Naive thymus-derived CD8-positive, alpha-beta T cell (primary cell): ENCODE measurements around the gene CS. TPM values are rescaled to one million over a fixed set of nuclear protein-coding genes. Genes with fewer than 3 reads are reported as not detected.
"Not testable (repeated sequence)": the region's sequence is repeated elsewhere in the genome, so short reads cannot be mapped to it uniquely, and the experiment has no call there.

Experiments
- ATAC-seq, 2 donors: fragments of 150-1000 bp; cut with Tn5 transposase in 1 of 2; sonication (Bioruptor Pico), chemical (Tn5 transposase) in 1 of 2; 1 replicate in 1 of 2; 2 replicates in 1 of 2; pipeline ENCODE4 v1.10.0; 2021; ENCODE audit warnings: mild to moderate bottlenecking in 2 of 2, moderate library complexity in 2 of 2
- POLR2A ChIA-PET: fragments of 350-600 bp; sonication (Branson Sonifier 250); formaldehyde crosslinking; loops from one replicate; lab custom pipeline; 2021; ENCODE audit warnings: antibody characterized with exemption; lab: Charles Lee
- DNase-seq, 10 donors: peaks; one replicate each; pipeline versions ENCODE4 v3.0.0 to v3.0.0-alpha.2; 2020 to 2022
- H3K27ac Mint-ChIP-seq, 10 donors: one replicate each; pipeline ENCODE4 v1.8.0; 2020 to 2022; ENCODE audit warnings: mild to moderate bottlenecking in 10 of 10, mixed read lengths in 10 of 10, moderate library complexity in 4 of 10, inconsistent platforms in 1 of 10
- H3K27me3 Mint-ChIP-seq, 5 donors: one replicate each; pipeline ENCODE4 v1.8.0; 2021 to 2022; ENCODE audit warnings: mixed read lengths in 5 of 5
- H3K36me3 Mint-ChIP-seq, 3 donors: one replicate each; pipeline ENCODE4 v1.8.0; 2020 to 2022; ENCODE audit warnings: mixed read lengths in 3 of 3, mild to moderate bottlenecking in 2 of 3, inconsistent platforms in 1 of 3
- H3K4me1 Mint-ChIP-seq, 4 donors: one replicate each; pipeline ENCODE4 v1.8.0; 2021 to 2022; ENCODE audit warnings: mixed read lengths in 4 of 4
- H3K4me3 Mint-ChIP-seq, 10 donors: one replicate each; pipeline ENCODE4 v1.8.0; 2020 to 2022; ENCODE audit warnings: mild to moderate bottlenecking in 10 of 10, mixed read lengths in 10 of 10, moderate library complexity in 6 of 10, inconsistent platforms in 1 of 10
- H3K9me3 Mint-ChIP-seq, 9 donors: one replicate each; pipeline ENCODE4 v1.8.0; 2020 to 2022; ENCODE audit warnings: mixed read lengths in 9 of 9, mild to moderate bottlenecking in 3 of 9, inconsistent platforms in 1 of 9, moderate library complexity in 1 of 9
- polyA plus RNA-seq, 3 donors: library from polyadenylated mRNA; unstranded; fragments of 300-500 nt; fragmentation: Illumina TruSeq; gene quantifications; one replicate each; pipeline ENCODE4 v1.2.3, GENCODE V29; 2021
- total RNA-seq, 8 experiments: library from RNA in 2 of 8; stranded (reverse) in 2 of 8; gene quantifications; one replicate each; pipeline ENCODE4 v1.2.3 and lab custom pipeline; 2021 to 2026

The CS gene
- total and polyA plus RNA-seq, 5 experiments from 2014 or later: 48.3 to 127 (median 68.8) TPM

DNA sequence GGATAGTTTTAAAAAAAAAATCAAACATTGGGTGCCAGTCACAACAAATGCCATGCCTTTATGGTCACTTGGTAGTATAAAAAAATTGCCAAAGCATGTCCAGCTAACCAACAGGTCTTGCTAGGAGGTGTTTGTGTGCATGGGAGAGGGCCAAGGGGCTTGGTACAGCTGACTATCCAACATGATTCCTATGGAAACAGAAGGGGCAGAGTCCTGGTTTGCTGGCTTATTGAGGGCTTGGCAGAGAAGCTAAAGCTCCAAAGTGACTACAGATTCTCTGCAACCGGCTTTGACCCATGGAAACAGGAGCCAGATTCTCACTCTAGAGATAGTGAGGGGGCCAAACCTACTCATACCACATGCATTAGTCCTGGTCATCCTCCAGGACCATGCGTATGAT is 27.7 kb downstream of the CS start:
- DNase-seq, ATAC-seq, H3K4me3 Mint-ChIP-seq, H3K27me3 Mint-ChIP-seq, H3K9me3 Mint-ChIP-seq, H3K4me1 Mint-ChIP-seq: not testable (repeated sequence)
- Mint-ChIP-seq H3K27ac (peak overlapping the region in 2 of 10 donors; percentile 33 to 60), H3K36me3 (peaks cover 0 to 72% (median 14%) of the 10 kb centered on the region in 3 donors)
- POLR2A ChIA-PET: interaction anchor here (1.2 kb wide), 1 partner anchor 12 kb away, joined by 3 read pairs; no protein-coding TSS in a partner anchor

DNA sequence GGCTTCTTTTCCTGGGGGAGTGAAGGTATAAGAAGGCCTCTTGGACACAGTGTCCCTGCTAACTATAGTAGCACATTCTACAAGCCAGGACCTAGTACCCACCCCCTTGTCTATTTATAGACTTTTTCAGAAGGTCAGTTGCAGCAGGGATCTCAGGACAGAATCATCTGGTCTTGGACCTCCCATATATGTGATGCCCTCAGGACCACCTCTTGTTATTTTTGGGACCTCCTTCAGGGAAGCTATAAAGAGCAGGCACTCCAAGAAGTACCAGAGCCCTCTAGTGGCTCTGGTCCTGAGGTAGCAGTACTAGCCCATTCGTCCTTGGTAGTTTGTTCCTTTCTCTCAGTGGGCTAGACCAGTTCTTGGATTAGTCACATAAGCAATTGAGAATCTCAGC is 29.1 kb downstream of the CS start:
- Mint-ChIP-seq H3K9me3 (no peaks in the 10 kb centered on the region), H3K27me3 (no peaks in the 10 kb centered on the region), H3K4me3 (no peak overlapping the region), H3K36me3 (peaks cover 0 to 60% (median 14%) of the 10 kb centered on the region in 3 donors), H3K27ac (peak overlapping the region in 5 of 10 donors; percentile 22 to 73 (median 58)), H3K4me1 (peaks cover 8 to 20% (median 15%) of the 10 kb centered on the region in 4 donors)
- POLR2A ChIA-PET: interaction anchor here (0.7 kb wide), 1 partner anchor 42 kb away, joined by 3 read pairs; no protein-coding TSS in a partner anchor
- ATAC-seq: no peak
- DNase-seq: no peak

DNA sequence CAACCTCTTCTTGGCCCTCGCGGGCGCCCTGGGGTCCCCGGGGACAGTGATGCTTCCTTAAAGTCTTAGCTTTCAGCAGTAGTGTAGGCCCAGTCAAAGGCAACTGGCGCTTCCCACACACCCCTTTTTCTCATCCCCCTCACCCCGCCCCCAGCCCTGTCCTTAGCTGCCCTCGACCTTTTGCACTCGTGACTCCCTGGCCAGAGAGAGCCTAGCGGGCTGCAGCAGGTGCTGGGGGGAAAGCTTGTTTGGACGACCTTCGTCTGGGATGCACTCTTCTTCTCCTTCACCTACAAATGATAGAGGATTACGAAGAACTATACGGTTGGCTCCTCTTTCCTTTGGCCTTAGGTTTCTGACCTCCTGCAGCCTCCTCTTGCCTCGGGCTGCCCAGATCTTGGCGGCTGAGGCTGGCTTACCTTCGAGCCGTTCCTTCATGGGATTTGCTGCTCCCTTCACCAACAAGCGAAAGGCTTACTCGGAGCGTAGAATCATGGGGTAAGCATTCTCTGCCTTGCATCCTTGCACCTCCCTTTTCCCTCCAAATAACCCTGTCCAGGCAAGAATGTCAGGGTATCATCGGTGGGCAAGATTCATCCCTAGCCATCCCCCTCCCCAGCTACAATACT is 32.6 kb downstream of the CS start:
- Mint-ChIP-seq H3K9me3 (no peaks in the 10 kb centered on the region), H3K4me1 (peaks cover 8 to 20% (median 20%) of the 10 kb centered on the region in 4 donors), H3K27me3 (no peaks in the 10 kb centered on the region), H3K4me3 (peak overlapping the region; percentile 77 to 96 (median 90)), H3K27ac (peak overlapping the region; percentile 81 to 98 (median 93)), H3K36me3 (peaks cover 0 to 28% (median 0%) of the 10 kb centered on the region in 3 donors)
- DNase-seq: no peak
- POLR2A ChIA-PET: interaction anchor here (0.7 to 3.5 kb wide), 15 partner anchors 9 to 295 kb away, joined by 3 to 19 read pairs (median 4); partner anchors contain the start of genes ANKRD52, CNPY2, ESYT1 and MYL6
- ATAC-seq: no peak

DNA sequence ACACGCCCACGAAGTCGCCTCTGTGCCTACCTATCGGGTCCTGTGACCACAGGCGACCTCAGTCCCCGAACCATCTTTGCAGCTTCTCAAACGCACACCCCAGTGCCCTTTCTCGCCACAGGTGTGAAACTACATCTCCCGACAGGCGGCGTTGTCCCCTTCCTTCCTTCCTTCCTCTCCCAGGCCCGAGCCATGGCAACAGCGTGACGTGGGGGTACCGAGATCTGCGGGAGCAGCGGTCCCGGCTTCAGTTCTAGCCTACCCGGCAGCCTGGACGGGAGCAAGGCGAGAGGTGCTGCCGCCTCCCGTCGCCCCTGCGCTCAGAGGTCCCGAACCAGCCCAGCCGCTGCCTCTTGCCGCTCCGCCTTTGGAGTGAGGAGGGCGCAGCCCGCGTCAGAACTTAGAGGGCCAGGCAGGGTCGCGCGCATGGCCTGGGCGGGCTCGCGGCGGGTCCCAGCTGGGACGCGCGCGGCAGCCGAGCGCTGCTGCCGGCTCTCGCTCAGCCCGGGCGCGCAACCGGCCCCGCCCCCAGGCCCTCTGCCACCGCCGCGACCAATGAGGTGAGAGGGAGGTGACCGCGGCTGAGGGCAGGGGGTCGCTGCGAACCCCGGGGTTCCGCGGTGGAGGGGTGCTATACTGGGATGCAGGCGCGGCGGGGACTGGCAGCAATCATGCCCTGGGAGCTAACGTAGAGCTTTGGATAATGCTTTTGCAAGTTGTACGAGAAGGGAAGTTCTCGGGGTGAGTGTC is 33.3 kb downstream of the CS start, which contains the start of gene COQ10A:
COQ10A (plus strand) TSS at position 250 of the 750 bp plus-strand sequence; CDS start at position 427, 177 bp downstream.
- no peaks in the 10 kb centered on the region for H3K9me3 Mint-ChIP-seq
- ATAC-seq: peak; percentile 86 to 88
- peak within 1 kb of the TSS; percentile 85 to 97 (median 94) for H3K4me3 Mint-ChIP-seq
- no peaks in the 10 kb centered on the region for H3K27me3 Mint-ChIP-seq
- H3K4me1 Mint-ChIP-seq: peaks cover 8 to 20% (median 20%) of the 10 kb centered on the region in 4 donors
- H3K27ac Mint-ChIP-seq: peak within 1 kb of the TSS; percentile 93 to 99 (median 98)
- peak; percentile 81 to 95 (median 90) for DNase-seq
- H3K36me3 Mint-ChIP-seq: peaks cover 0 to 22% (median 0%) of the 10 kb centered on the region in 3 donors
- POLR2A ChIA-PET: interaction anchor here (0.6 to 3.5 kb wide), 19 partner anchors 8 to 295 kb away, joined by 3 to 19 read pairs (median 4); partner anchors contain the start of genes ANKRD52, CNPY2, ESYT1 and MYL6

DNA sequence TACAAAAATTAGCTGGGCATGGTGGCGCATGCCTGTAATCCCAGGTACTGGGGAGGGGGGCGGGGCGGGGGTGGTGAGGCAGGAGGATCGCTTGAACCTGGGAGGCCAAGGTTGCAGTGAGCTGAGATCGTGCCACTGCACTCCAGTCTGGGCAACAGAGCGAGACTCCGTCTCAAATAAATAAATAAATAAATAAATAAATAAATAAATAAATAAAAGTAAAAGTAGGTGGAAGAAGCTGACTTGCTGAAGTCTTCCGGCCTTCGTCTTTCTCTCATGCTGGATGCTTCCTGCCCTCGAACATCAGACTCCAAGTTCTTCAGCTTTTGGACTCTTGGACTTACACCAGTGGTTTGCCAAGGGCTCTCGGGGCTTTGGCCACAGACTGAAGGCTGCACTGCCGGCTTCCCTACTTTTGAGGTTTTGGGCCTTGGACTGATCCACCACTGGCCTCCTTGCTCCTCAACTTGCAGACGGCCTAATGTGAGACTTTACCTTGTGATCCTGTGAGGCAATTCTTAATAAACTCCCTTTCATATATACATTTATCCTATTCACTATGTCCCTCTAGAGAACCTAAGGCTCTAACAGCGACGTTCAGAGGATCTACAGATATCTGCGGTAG is 34.0 kb downstream of the CS start:
- H3K27ac Mint-ChIP-seq: peak overlapping the region; percentile 93 to 99 (median 98)
- peaks cover 10 to 20% (median 20%) of the 10 kb centered on the region in 4 donors for H3K4me1 Mint-ChIP-seq
- peak overlapping the region; percentile 85 to 97 (median 94) for H3K4me3 Mint-ChIP-seq
- H3K9me3 Mint-ChIP-seq, H3K27me3 Mint-ChIP-seq, ATAC-seq, DNase-seq: not testable (repeated sequence)
- POLR2A ChIA-PET: interaction anchor here (0.5 to 3.5 kb wide), 13 partner anchors 8 to 201 kb away, joined by 3 to 19 read pairs (median 5); partner anchors contain the start of genes ANKRD52, CNPY2, MYL6 and PA2G4
- peaks cover 0 to 18% (median 0%) of the 10 kb centered on the region in 3 donors for H3K36me3 Mint-ChIP-seq

DNA sequence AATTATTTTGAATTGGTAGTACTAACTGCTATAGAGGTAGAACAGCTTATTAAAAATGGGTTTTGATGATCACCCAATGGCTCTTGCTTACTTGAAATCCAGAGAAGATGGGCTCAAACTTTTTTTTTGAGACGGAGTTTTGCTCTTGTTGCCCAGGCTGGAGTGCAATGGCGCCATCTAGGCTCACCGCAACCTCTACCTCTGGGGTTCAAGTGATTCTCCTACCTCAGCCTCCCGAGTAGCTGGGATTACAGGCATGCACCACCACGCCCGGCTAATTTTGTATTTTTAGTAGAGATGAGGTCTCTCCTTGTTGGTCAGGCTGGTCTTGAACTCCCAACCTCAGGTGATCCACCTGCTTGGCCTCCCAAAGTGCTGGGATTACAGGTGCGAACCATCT is 37.2 kb downstream of the CS start:
- not testable (repeated sequence) for H3K27ac Mint-ChIP-seq, H3K4me3 Mint-ChIP-seq, H3K9me3 Mint-ChIP-seq, H3K36me3 Mint-ChIP-seq, ATAC-seq, DNase-seq, H3K27me3 Mint-ChIP-seq
- peaks cover 17 to 26% (median 24%) of the 10 kb centered on the region in 4 donors for H3K4me1 Mint-ChIP-seq
- POLR2A ChIA-PET: interaction anchor here (2.0 kb wide), 1 partner anchor 73 kb away, joined by 6 read pairs; the partner anchor contains the start of gene SMARCC2

DNA sequence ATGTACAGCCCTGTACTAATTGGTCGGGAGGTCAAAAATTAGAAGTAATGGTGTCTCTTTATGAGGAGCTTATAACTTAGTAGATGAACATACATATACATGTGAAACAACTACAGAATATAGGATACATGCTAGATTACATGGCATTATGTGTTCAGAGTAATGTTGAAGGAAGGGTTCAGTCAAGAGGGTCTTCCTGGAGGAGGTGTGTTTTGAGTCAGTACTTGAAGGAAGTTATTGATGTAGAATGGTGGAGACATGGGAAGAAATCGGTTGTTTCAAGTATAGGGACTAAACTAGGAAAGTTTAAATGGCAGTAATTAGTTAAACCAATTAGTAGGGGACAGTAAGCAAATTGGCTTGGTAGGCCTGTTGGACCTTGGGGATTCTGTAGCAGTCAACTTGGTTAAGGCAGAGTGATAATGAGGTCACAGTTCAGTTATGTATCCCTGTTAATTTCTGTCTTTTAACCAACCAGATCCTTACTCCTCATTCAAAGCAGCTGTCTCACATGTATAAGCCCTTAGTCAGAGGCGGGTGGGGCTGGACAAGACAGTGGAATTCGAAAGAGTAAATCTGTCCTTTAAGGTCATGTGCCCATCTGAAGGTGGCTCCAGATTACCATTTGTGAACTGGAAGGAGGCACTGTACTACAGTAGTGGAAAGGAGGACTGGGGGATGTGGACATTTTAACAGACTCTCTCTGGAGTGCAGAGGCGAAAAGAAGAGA is 38.5 kb downstream of the CS start:
- no peak for DNase-seq
- POLR2A ChIA-PET: interaction anchor here (1.0 kb wide), 1 partner anchor 11 kb away, joined by 3 read pairs; no protein-coding TSS in a partner anchor
- H3K9me3 Mint-ChIP-seq: no peaks in the 10 kb centered on the region
- H3K4me3 Mint-ChIP-seq: no peak overlapping the region
- H3K36me3 Mint-ChIP-seq: no peaks in the 10 kb centered on the region
- H3K27me3 Mint-ChIP-seq: no peaks in the 10 kb centered on the region
- peaks cover 16 to 27% (median 22%) of the 10 kb centered on the region in 4 donors for H3K4me1 Mint-ChIP-seq
- H3K27ac Mint-ChIP-seq: peak overlapping the region in 1 of 10 donors; percentile 45
- ATAC-seq: no peak

DNA sequence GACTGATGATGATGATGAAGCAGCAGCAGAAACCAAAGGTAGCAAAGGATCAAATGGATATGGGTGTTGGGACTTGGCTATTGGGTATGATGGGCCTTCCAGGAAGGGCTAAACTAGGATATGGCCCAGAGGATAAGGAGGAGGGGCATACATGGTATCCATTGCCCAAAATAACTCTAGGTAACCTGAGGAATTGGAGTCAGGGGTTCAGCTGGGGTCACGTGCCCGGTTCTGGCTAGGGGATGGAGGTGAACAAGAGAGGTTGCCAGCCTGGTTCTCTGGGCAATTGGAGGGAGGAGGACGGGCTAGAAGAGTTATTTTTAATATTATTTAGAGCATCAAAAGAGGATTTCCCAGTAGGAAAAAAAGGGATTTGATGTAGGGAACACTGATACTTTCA is 39.2 kb downstream of the CS start:
- Mint-ChIP-seq H3K27me3 (no peaks in the 10 kb centered on the region), H3K36me3 (peaks cover 0 to 3% (median 0%) of the 10 kb centered on the region in 3 donors), H3K4me1 (peaks cover 14 to 29% (median 24%) of the 10 kb centered on the region in 4 donors), H3K4me3 (peak overlapping the region in 1 of 10 donors; percentile 1), H3K27ac (peak overlapping the region in 2 of 10 donors; percentile 27 to 45), H3K9me3 (no peaks in the 10 kb centered on the region)
- POLR2A ChIA-PET: interaction anchor here (1.0 kb wide), 1 partner anchor 12 kb away, joined by 3 read pairs; no protein-coding TSS in a partner anchor
- DNase-seq: no peak
- ATAC-seq: no peak

DNA sequence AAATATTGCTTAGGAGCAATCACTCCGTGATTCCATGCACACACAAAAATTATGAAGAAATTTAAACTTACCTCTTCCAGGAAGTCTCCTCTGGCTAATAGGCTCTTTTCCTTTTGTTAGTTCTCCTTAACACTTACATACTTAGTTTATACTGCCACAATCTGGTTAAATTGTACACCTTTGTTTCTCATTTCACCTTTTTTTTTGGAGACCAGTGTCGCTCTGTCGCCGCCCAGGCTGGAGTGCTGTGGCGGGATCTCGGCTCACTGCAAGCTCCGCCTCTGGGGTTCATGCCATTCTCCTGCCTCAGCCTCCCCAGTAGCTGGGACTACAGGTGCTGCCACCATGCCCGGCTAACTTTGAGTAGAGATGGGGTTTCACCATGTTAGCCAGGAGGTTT is 39.8 kb downstream of the CS start:
- H3K36me3 Mint-ChIP-seq: peaks cover 0 to 6% (median 0%) of the 10 kb centered on the region in 3 donors
- no peaks in the 10 kb centered on the region for H3K27me3 Mint-ChIP-seq
- no peak for DNase-seq
- no peak for ATAC-seq
- H3K9me3 Mint-ChIP-seq: no peaks in the 10 kb centered on the region
- POLR2A ChIA-PET: interaction anchor here (1.0 kb wide), 1 partner anchor 12 kb away, joined by 3 read pairs; no protein-coding TSS in a partner anchor
- peaks cover 14 to 26% (median 24%) of the 10 kb centered on the region in 4 donors for H3K4me1 Mint-ChIP-seq
- peak overlapping the region in 5 of 10 donors; percentile 2 to 73 (median 18) for H3K4me3 Mint-ChIP-seq
- H3K27ac Mint-ChIP-seq: peak overlapping the region in 1 of 10 donors; percentile 31

DNA sequence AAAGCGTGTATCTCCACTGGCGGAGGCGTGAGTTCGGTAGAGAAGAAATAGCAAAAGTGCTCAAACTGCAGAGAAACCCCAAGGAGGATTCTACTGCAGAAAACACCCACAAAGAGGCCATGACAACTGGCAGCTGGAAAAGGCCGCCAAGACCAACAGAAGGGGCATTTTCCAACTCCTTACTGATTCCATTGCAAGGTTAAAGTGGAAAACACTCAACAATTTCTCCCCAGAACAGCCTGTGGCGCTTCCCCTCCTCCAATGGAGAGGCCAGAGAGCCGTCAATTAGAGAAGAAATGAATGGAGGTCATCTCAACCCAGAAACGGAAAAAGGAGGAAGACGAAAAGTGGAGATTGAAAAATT is 41.3 kb downstream of the CS start:
- Mint-ChIP-seq H3K4me1 (peaks cover 21 to 28% (median 25%) of the 10 kb centered on the region in 4 donors), H3K27ac (peak overlapping the region; percentile 83 to 96 (median 92)), H3K27me3 (no peaks in the 10 kb centered on the region), H3K9me3 (no peaks in the 10 kb centered on the region), H3K36me3 (peaks cover 0 to 22% (median 2%) of the 10 kb centered on the region in 3 donors), H3K4me3 (peak overlapping the region; percentile 87 to 94 (median 92))
- POLR2A ChIA-PET: interaction anchor here (0.7 to 2.7 kb wide), 13 partner anchors 8 to 202 kb away, joined by 3 to 20 read pairs (median 4); partner anchors contain the start of genes CNPY2, COQ10A, CS and ESYT1
- ATAC-seq (no peak), DNase-seq (no peak)
